COLO668 (cell line): ENCODE results near the gene PNMT.
A peak's percentile ranks its signal among the peaks of the same experiment; 100 is the strongest.
"Not testable (repeated sequence)": the region's sequence is repeated elsewhere in the genome, so short reads cannot be mapped to it uniquely, and the experiment has no call there.

ENCODE experiments used
- DNase-seq: peaks from one replicate; lab custom pipeline; 2025; ENCODE audit not compliant: unreplicated experiment; lab: John Stamatoyannopoulos, UW

Gene PNMT

DNA sequence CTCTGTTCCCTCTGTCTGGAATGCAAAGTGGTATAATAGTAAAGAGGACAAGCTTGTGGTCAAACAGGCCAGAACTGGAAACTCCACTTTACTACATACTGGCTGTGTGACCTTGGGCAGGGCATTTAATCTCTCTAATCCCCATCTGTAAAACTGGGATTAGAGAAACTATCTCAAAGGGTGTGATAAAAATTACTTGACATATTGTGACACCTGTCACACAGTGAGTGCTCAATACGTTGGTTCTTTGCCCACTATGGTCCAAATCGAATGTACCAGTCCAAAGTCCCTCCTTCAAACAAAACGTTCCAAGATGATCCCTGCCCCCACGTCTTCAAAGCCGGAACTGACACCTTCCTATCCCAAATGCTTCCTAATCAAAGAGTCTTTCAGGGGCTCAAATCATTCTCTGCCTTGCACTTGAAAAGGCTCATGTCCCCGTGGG is 18.9 kb downstream of the PNMT start:
- DNase-seq = peak; percentile 4

DNA sequence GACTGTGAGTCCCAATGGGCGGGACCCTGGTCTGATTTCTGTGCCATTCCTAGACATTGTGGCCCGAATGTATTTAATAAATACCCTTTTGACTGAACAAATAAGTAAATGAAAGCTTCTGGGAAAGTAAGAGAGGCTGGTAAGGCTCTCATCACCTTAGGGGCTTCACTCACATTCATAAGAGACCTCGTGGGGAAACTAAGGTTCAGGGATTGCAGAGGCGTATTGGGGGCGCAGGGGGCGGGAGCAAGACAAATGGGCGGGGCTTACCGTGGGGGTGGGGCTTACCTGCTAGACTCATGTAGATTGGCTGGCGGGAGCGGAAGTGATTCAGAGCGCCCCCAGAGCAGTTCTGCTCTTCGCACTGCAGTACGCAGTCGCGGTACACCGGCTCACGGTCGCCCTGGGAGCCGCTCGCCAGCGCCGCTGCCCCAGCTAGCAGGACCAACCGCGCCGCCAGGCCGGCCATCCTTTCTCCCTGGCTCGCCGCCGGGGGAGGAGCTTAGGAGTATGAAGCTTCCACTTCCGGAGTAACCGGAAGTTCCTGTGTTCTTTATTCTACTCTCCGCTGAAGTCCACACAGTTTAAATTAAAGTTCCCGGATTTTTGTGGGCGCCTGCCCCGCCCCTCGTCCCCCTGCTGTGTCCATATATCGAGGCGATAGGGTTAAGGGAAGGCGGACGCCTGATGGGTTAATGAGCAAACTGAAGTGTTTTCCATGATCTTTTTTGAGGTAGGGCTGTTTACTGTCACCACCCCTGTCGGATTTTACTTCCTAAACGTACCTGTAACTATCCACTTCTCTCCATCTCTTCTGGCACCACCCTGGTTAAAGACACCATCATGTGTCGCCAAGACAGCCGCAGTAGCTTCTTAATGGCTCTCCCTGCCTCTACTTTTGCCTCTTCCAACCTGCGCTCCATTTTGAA is 19.6 kb downstream of the PNMT start, which contains the start of gene PGAP3:
TSS of gene PGAP3 (minus strand) at position 512 of the 929 bp plus-strand sequence. CDS start at position 469, 43 bp downstream.
- peak; percentile 85 for DNase-seq

DNA sequence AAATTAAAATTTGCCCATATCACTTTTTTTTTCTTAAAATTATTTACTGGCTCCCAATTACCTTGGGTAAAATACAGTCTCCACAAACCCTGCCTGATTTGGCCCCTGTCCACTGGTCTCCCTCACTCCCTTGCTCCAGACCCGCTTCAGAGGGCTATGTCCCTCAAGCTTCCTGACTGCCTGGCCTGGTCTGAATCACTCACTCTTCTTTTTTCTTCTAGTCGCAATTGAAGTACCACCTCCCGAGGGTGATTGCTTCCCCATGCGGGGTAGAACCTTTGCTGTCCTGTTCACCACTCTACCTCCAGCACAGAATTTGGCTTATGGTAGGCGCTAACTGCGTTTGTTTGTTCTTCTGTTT is 20.2 kb downstream of the PNMT start:
- no peak for DNase-seq

DNA sequence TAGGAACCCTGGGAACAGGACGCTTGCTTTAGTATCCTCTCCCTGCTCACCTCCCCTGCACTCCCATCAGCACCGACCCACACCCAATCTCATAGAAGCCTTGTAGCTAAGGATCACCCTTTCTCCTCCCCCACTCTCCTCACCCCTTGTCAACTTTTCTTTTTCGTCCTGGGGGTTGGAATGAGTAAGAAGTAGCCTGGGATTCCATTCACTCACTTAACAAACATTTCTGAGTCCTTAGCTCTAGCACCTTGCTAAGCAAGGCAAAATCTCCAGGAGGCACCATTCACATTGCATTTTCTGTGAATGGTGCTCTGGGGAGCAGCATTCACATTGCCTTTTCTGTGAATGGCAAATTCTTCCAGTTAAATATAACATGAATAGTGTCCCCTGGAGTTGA is 20.7 kb downstream of the PNMT start:
- no peak for DNase-seq

DNA sequence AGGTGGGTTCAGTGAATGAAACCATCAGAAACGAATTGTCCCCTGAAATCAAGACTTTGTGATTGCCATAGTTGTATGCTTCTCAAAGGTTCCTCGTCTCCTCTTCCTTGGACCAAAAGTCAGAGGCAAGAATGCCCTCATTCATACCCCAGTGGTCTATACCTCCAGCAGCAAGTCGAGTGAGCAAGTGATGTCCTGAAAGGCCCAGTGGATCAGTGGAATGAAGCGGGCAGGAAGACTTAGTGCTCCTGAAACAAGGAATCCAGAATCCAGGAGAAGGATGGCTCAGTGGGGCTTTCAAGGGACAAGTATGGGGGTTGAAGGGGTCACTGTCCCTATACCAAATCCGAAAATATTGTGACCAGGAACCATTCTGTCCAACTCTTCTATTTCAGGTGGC is 26.3 kb downstream of the PNMT start:
- DNase-seq = no peak

DNA sequence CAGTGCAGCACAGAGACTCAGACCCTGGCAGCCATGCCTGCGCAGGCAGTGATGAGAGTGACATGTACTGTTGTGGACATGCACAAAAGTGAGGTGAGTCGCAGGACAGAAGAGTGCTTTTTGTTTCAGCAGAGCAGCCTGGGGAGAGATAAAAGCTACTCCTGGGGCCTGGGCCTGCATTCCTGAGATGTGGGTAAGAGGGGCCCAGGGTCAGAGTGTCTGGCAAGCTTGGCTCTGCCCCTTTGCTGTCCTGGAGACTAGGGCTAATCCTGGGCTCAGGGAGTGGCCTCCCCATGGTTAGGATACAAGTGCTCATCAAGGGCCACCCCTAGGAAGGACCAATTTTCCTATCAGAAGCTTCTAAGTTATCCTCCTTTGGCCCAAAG is 26.8 kb downstream of the PNMT start:
- DNase-seq = no peak

DNA sequence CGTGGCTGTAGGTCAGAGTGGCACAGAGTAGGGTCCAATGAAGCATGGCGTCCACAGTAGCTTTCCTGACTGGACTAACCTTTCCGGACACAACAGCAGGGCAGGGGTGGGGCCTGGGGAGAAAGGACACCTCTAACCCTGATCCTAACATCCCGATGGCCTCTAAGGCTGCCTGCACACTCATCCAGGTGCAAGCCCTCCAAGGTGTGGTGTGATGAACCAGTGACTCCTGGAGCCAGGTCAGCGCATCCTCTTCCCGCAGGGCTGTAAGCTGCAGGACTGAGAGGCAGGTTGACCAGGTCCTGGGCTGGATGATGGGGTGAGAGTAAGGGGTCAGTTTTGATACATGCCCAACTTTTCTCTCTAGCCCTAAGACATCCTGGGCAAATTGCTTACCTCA is 28.5 kb downstream of the PNMT start:
- DNase-seq = no peak

DNA sequence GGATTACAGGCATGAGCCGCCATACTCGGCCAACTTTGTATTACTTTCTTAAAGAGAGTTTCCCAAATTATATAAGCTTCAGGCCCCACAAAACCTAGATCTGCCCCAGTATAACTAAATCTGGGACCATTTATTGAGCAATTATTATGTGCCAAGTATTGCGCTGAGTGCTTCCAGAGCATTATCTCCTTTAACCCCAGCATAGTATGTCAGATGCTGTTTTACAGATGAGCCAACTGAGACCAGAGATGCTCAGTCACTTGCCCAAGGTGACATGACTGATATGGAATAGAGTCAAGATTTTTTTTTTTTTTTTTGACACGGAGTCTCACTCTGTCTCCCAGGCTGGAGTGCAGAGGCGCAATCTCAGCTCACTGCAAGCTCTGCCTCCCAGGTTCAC is 29.7 kb downstream of the PNMT start:
- DNase-seq = no peak

DNA sequence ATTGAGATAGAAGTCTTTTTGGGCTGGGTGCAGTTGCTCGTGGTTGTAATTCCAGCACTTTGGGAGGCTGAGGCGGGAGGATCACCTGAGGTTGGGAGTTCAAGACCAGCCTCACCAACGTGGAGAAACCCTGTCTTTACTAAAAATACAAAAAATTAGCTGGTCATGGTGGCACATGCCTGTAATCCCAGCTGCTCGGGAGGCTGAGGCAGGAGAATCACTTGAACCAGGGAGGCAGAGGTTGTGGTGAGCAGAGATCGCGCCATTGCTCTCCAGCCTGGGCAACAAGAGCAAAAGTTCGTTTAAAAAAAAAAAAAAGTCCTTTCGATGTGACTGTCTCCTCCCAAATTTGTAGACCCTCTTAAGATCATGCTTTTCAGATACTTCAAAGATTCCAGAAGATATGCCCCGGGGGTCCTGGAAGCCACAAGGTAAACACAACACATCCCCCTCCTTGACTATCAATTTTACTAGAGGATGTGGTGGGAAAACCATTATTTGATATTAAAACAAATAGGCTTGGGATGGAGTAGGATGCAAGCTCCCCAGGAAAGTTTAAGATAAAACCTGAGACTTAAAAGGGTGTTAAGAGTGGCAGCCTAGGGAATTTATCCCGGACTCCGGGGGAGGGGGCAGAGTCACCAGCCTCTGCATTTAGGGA is 31.0 kb downstream of the PNMT start:
- not testable (repeated sequence) for DNase-seq

DNA sequence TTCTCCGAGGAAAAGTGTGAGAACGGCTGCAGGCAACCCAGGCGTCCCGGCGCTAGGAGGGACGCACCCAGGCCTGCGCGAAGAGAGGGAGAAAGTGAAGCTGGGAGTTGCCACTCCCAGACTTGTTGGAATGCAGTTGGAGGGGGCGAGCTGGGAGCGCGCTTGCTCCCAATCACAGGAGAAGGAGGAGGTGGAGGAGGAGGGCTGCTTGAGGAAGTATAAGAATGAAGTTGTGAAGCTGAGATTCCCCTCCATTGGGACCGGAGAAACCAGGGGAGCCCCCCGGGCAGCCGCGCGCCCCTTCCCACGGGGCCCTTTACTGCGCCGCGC is 31.5 kb downstream of the PNMT start, which contains the start of gene ERBB2:
TSS of gene ERBB2 (plus strand) at position 247 of the 330 bp plus-strand sequence. CDS start 175 bp downstream, outside the sequence.
- DNase-seq = peak; percentile 14

DNA sequence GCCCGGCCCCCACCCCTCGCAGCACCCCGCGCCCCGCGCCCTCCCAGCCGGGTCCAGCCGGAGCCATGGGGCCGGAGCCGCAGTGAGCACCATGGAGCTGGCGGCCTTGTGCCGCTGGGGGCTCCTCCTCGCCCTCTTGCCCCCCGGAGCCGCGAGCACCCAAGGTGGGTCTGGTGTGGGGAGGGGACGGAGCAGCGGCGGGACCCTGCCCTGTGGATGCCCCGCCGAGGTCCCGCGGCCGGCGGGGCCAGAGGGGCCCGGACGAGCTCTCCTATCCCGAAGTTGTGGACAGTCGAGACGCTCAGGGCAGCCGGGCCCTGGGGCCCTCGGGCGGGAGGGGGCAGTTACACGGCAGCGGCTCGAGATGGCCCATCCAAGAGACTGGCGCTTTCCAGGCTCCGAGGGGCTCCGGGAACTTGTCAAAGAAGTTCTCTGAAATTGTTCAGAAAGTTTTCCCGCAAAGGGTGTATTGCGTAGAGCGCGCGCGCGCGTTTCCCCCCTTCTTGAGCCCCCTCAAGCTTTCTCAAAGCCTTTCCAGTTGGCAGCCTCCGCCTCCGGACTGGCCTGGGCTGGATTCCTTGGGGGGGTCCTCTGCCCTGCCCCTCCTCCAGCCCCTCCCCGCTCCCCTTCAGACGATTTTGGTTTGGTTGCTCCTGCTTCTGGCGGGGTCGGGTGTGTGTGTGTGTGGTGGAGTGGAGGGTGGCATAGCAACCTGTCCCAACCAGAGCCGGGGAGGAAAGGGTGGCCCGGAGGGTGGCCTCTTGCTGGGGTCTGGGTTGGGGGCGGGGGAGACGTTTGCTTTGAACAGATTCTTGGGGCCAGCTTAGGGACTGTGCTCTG is 32.1 kb downstream of the PNMT start:
- peak; percentile 14 for DNase-seq

DNA sequence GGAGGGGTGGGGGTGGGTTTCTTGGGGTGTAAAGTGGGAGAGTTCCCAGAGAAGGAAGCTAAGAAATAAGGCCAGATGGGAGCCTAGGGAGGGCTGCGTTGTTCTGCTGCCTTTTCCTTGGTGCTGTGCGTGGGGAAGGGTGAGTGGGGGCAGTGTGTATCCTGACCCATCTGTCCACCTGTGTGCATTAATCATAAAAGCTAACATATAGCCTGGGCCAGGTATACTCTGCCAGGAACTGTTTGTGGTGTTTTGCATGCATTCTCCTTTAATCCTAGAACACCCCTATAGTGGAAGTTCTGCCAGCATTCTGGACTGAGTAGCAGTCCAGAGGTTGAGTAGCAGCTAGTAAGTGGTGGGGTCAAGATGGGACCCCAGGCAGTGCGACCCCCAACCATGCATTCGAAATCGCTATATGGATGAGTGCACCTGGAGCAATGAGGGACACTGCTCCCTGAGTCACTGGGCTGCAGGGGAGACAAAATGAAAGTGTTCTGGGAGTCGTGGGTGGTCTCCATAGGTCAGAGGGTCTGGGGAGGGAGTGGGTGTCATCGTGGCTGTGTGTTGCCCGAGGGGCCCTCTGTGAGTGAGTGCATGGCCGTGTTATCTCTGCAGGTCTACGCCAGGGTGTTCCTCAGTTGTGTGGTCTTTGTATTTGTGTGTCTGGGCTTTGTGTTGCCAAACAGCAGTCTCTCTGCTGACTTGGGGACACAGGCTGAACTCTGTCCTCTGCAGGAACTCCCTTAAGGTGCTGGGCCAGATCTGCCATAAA is 32.9 kb downstream of the PNMT start:
- no peak for DNase-seq

DNA sequence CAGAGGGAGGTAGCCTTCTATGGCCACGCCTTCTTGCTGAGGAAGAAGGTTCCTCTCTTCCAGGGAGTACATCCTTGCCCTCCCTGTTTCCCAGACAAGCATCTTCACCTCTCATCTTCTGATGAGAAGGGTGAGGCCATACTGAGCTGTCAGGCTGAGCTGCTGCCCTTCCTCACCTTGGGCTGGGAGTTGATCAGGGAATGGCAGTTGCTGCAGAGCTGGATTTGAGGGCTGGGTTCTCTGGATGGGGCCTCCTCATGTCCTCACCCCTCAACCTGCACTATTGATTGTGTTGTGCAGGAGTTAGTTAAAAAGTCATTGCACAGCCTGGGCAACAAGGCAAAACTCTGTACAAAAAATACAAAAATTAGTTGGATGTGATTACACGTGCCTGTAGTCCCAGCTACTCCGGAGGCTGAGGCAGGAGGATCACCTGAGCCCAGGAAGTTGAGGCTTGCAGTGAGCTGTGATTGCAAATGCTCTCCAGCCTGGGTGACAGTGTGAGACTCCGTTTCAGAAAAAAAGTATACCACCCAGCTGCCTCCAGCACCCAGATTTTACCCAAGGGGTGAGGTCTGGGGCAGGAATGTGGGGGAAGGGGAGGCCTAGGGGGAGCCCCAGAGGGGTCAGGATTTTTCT is 33.6 kb downstream of the PNMT start:
- DNase-seq = no peak

DNA sequence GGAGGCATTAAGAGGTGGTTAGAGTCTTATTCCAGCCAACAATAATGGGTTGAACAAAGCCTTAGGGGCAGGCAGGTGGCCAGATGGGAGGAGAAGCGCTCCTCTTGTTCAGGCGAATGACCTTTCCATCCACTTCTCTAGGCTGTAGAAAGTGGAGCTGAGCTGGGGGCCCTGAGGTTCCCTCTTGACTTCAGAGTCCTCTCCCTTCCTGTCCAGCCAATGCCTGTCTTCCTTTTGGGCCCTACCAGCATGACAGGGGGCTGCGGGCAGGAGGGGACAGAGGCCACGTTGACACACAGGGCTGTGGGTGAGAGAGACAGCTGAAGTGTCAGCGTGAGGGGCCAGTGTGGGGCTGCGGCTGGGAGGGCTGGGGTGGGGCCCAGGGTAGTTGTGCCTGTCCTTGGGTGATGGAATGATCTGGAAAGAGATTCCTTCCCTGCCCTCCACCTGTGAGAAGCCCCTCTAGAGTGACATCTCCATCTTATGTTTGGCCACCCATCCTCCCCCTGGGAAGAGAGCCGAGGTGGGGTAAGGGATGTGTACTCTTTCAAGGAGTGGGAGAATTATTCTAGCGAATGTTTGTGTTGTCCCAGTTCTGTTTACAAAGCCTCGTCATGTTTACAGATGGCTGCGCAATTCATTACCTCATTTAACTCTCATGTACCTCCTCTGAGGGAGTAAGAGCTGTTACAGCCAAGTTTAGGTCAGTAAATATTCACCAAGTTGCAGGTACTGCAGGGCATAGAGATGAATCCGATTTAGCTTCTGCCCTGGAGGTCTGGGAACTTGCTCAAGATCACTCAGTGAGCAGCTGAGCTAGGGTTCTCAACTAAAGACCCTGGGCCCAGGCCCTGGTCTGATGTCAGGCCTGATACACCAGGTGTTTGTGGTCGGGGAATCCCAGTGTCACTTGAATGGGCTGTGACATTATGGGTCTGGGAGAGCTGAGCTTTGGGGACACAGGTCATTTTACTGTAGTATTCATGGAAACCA is 34.9 kb downstream of the PNMT start:
- DNase-seq = peak; percentile 62

DNA sequence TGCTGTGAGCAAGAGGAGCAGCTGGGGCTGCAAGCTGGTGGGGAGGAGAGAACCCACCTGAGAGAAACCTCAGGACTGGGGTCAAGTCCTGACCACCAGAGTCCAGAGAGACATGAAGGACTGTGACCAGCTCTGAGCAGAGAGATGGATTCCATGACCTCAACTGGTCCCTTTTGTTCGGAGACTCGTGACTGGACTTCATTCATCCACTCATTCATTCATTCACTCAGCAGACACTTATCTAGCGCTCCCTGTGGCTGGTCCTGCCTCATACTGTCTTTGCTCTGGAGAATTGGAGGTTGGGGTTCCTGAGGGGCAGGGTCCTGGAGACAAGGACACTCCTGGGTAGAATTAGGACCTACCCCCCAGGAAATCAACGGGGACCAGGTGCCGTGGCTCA is 35.7 kb downstream of the PNMT start:
- no peak for DNase-seq

DNA sequence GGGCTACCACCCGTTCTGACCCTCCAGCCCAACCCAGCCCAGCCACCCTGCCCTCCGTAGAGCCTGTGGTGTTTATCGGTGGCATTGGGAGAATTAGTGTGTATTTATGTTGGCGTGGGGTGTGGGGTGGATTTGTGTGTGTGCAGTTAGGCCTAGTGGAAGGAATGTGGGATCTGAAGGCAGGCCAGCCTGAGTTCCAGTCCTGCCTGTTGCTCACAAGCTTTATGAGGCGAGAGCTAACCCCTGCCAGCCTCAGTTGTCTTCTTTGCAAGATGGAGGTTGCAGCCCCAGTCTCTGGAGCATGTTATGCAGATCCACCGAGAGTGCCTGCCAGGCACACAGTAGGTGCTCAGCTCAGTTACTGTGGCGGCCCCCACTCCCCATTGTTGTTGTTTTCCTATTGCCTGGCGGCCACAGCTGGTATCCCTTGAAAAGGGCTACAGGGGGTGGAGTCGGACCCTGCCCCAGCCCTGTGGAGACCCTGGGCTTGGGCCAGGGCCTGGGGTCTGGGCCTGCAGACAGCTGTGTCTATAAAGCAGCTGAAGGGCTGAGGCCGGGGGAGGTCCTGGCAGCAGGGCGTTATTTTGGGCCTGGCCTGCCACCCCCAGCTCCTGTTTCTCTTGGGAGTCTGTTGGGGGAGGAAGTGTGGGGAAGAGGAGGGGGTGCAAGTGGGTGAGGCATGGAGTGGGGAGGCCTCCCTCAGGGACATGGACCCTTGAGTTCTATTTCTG is 36.7 kb downstream of the PNMT start:
- DNase-seq = no peak

DNA sequence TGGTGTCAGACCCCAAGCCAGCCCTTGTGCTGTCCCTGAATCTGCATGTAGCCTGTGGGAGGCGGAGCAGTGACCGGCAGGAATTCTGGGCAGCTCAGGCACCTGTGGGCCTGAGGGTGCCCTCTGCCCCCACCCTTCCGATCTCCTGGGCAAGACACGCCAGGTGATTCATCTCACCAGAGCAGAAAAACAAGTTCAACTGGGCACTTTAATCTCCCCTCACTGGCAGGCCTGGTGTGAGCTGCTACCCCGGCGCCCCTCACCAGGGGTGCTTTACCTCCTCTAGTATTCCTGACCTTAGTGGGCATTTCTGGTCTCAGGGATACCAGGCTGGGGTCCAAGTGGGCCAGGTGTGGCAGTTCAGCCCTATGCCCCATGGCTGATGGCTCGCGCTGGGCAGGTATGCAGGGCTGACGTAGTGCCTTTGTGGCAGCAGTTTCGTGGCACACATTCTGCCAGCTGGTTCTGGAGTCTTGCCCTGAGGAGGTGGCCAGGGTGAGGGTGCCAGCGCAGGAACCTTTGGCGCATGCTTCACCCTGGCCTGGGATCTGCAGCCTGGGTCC is 37.6 kb downstream of the PNMT start:
- DNase-seq = peak; percentile 58

DNA sequence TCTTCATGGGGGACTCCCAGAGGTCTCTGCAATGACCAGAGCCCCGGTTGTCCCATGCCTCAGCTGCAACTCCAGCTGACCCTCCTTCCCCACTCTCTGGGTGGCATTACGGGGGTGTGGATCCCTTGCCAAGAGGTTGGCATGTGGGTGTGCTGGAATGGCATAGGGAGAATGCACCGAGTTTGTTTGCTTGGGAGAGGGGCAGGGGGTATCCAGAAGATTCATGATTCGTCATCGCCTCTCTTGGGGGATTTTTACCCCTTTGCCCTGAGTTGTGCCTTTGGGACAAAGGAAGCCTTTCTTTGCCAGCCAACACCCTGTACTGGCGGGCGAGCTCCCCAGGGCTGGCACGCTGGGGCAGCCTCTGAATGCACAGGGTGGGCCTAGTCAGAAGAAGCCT is 38.1 kb downstream of the PNMT start:
- DNase-seq = no peak
